ENCODE results near the gene ZNF766. TPM values are rescaled to one million over a fixed set of nuclear protein-coding genes. Genes with fewer than 3 reads are reported as not detected.

The ZNF766 gene
- total and polyA plus RNA-seq, 2 of the 13 experiments (the other 11 are each of a cell fraction or from before 2014, with no cell fraction given), result 5.2 to 10.3 TPM

DNA sequence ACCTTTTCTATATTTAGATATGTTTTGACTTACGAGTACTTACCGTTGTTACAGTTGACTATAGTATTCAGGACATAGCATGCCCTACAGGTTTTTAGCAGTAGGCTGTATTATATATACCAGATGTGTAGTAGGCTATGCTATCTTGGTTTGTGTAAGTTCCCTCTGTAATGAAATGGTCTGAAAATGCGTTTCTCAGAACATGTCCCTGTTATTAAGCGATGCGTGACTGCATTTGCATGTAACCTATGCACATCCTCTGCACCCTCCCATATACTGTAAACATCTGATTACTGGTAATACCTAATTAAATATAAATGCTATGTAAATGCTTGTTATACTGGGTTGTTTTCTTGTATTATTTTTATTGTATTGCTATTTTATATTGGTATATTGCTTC is 6.6 kb downstream of the ZNF766 start:
- Histone ChIP-seq H3K79me2 (ENCODE audit: insufficient read depth, low read length) (peaks cover 57% of the 10 kb centered on the region), H3K27me3 (ENCODE audit: control insufficient read depth in 1 of 2, insufficient read depth in 2 of 2, low read length in 2 of 2) (no peaks in the 10 kb centered on the region), H4K20me1 (ENCODE audit: insufficient read depth, low read length) (0 out of 2 replicates have a peak, but pooled peaks cover 2% of the 10 kb centered on the region), H3K4me1 (ENCODE audit: insufficient read depth, low read length) (peaks cover 10% of the 10 kb centered on the region), H3K9ac (ENCODE audit: insufficient read depth, low read depth, low read length) (no peak overlapping the region), H3K27ac (ENCODE audit: extremely low read length, insufficient read depth, low read length) (no peak overlapping the region), H3K4me3 (replicated peaks in 1 of 3; ENCODE audit: insufficient read depth in 1 of 3, low read depth in 2 of 3, low read length in 3 of 3) (no peak overlapping the region), H3K4me2 (ENCODE audit: low read depth, low read length) (no peak overlapping the region), H2AFZ (ENCODE audit: low read length) (no peak overlapping the region), H3K36me3 (replicated peaks in 1 of 2; ENCODE audit: control insufficient read depth in 1 of 2, insufficient read depth in 2 of 2, low read length in 2 of 2) (peaks cover 0 to 6% of the 10 kb centered on the region in 2 experiments; a peak in 1 of 5 replicates), H3K9me3 (ENCODE audit: low read length) (peaks cover 5% of the 10 kb centered on the region; the same call in 1 of the 2 replicates)
- no peak for FAIRE-seq
- no peak for TF ChIP-seq ZNF550 (CRISPR knock-in tag; IDR thresholded peaks at IDR 0.05; ENCODE audit: borderline replicate concordance)
- TF ChIP-seq, protein P1, sequence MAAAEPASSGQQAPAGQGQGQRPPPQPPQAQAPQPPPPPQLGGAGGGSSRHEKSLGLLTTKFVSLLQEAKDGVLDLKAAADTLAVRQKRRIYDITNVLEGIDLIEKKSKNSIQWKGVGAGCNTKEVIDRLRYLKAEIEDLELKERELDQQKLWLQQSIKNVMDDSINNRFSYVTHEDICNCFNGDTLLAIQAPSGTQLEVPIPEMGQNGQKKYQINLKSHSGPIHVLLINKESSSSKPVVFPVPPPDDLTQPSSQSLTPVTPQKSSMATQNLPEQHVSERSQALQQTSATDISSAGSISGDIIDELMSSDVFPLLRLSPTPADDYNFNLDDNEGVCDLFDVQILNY (CRISPR knock-in tag; conservative IDR thresholded peaks at IDR 0.05), result no peak
- TF ChIP-seq ZNF724P (CRISPR knock-in tag; IDR thresholded peaks at IDR 0.05; ENCODE audit: borderline replicate concordance), result no peak
- TF ChIP-seq, protein P2, sequence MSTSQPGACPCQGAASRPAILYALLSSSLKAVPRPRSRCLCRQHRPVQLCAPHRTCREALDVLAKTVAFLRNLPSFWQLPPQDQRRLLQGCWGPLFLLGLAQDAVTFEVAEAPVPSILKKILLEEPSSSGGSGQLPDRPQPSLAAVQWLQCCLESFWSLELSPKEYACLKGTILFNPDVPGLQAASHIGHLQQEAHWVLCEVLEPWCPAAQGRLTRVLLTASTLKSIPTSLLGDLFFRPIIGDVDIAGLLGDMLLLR (CRISPR knock-in tag; IDR thresholded peaks at IDR 0.05), result no peak
- TF ChIP-seq GTF3A (CRISPR knock-in tag; conservative IDR thresholded peaks at IDR 0.05), result no peak
- no peak for TF ChIP-seq POLR2AphosphoS5 (IDR thresholded peaks at IDR 0.05; ENCODE audit: low read depth, low read length)
- TF ChIP-seq, protein P3, sequence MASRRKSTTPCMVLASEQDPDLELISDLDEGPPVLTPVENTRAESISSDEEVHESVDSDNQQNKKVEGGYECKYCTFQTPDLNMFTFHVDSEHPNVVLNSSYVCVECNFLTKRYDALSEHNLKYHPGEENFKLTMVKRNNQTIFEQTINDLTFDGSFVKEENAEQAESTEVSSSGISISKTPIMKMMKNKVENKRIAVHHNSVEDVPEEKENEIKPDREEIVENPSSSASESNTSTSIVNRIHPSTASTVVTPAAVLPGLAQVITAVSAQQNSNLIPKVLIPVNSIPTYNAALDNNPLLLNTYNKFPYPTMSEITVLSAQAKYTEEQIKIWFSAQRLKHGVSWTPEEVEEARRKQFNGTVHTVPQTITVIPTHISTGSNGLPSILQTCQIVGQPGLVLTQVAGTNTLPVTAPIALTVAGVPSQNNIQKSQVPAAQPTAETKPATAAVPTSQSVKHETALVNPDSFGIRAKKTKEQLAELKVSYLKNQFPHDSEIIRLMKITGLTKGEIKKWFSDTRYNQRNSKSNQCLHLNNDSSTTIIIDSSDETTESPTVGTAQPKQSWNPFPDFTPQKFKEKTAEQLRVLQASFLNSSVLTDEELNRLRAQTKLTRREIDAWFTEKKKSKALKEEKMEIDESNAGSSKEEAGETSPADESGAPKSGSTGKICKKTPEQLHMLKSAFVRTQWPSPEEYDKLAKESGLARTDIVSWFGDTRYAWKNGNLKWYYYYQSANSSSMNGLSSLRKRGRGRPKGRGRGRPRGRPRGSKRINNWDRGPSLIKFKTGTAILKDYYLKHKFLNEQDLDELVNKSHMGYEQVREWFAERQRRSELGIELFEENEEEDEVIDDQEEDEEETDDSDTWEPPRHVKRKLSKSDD (CRISPR knock-in tag; IDR thresholded peaks at IDR 0.05; ENCODE audit: low read depth), result no peak
- no peak for TF ChIP-seq TP53 (CRISPR knock-in tag; conservative IDR thresholded peaks at IDR 0.05)
- TF ChIP-seq GATA4 (IDR thresholded peaks at IDR 0.05; ENCODE audit: borderline replicate concordance, low read depth), result no peak
- no peak for TF ChIP-seq ZNF564 (CRISPR knock-in tag; IDR thresholded peaks at IDR 0.05)
- TF ChIP-seq HCFC1 (IDR thresholded peaks at IDR 0.05; ENCODE audit: low read depth, low read length), result no peak
- 97% methylated on average over 5 of the region's 5 CpGs for WGBS (ENCODE audit: low lambda C conversion rate)
- BruUV-seq (replicated peaks), result no TSS peak
- no peak for DNase-seq (ENCODE audit: low spot score)
- ChIA-PET CTCF (ENCODE audit: low intra/inter-chr PET ratio, low total read pairs) (no interaction called here), POLR2A (no interaction called here)
- intact Hi-C loops (cut with micrococcal nuclease; ENCODE audit: unreplicated experiment) (no loop called here), in situ Hi-C loops (cut with HindIII; ENCODE audit: extremely low pct_ligation_motif_present, low pct_unique_long_range_greater_than_20kb) (no loop called here)
- ATAC-seq, result no peak
